Osteoblast (primary cell): ENCODE measurements around the gene CMTM4. TPM values are rescaled to one million over a fixed set of nuclear protein-coding genes. Genes with fewer than 3 reads are reported as not detected.
A peak's percentile ranks its signal among the peaks of the same experiment; 100 is the strongest.

ENCODE experiments used
- DNase-seq: peaks from one replicate; pipeline ENCODE4 v3.0.0; 2011; ENCODE audit warnings: low spot score, mixed read lengths; ENCODE audit not compliant: insufficient read length; ENCODE audit errors: missing footprints
- H2AFZ ChIP-seq: 2 replicates; pipeline ENCODE4 v1.6.0; 2011; ENCODE audit warnings: mild to moderate bottlenecking, low read length
- H3K27ac ChIP-seq: 2 replicates; pipeline ENCODE4 v1.5.1; 2011; ENCODE audit warnings: mild to moderate bottlenecking, low read depth, low read length, moderate library complexity
- H3K27me3 ChIP-seq: 2 replicates; pipeline ENCODE4 v1.6.0; 2012; ENCODE audit warnings: mild to moderate bottlenecking, control low read depth, inconsistent platforms, low read length, moderate library complexity; ENCODE audit not compliant: insufficient read depth
- H3K36me3 ChIP-seq: 2 replicates; pipeline ENCODE4 v1.5.1; 2011; ENCODE audit warnings: mild to moderate bottlenecking, low read length, control low read depth, moderate library complexity; ENCODE audit not compliant: insufficient read depth
- H3K4me1 ChIP-seq: 2 replicates; pipeline ENCODE4 v1.5.1; 2011; ENCODE audit warnings: mild to moderate bottlenecking, low read length, control low read depth, moderate library complexity; ENCODE audit not compliant: insufficient read depth
- H3K4me2 ChIP-seq: 2 replicates; pipeline ENCODE4 v1.6.0; 2011; ENCODE audit warnings: mild to moderate bottlenecking, low read length; ENCODE audit not compliant: insufficient read depth
- H3K4me3 ChIP-seq: fragments of 200-600 bp; sonication (generic); 3 replicates; pipeline ENCODE4 v1.5.1; 2012; ENCODE audit warnings: mild to moderate bottlenecking, low read length, inconsistent platforms; ENCODE audit not compliant: insufficient read depth
- H3K79me2 ChIP-seq: 2 replicates; pipeline ENCODE4 v1.6.0; 2012; ENCODE audit warnings: mild to moderate bottlenecking, low read length, control low read depth, inconsistent platforms; ENCODE audit not compliant: insufficient read depth
- H3K9me3 ChIP-seq: 2 replicates; pipeline ENCODE4 v1.5.1; 2011; ENCODE audit warnings: low read depth, low read length, control low read depth
- H4K20me1 ChIP-seq: 2 replicates; pipeline ENCODE4 v1.6.0; 2012; ENCODE audit warnings: mild to moderate bottlenecking, low read length, control low read depth; ENCODE audit not compliant: insufficient read depth
- total RNA-seq: library from RNA; depleted of rRNA; stranded (reverse); fragments of >200 nt; gene quantifications from 2 replicates; pipeline ENCODE4 v1.2.3, GENCODE V29; 2012
- TF ChIP-seq, protein P1 (sequence below): IDR thresholded peaks from 2 replicates; pipeline ENCODE4 v1.5.1; 2011; ENCODE audit warnings: mild to moderate bottlenecking, low read depth, low read length, moderate library complexity; ENCODE audit errors: extremely low read depth

The CMTM4 gene
- total RNA-seq, 1 donor, result 42.7 TPM

- H3K36me3 ChIP-seq, result peaks cover 94% of the 10 kb centered on the region
- H3K27ac ChIP-seq, result no peak overlapping the region
- no peak for DNase-seq
- peaks cover 44% of the 10 kb centered on the region for H4K20me1 ChIP-seq
- H3K4me3 ChIP-seq, result no peak overlapping the region
- no peak overlapping the region for H2AFZ ChIP-seq
- peaks cover 54% of the 10 kb centered on the region for H3K79me2 ChIP-seq
- no peaks in the 10 kb centered on the region for H3K27me3 ChIP-seq
- H3K4me2 ChIP-seq, result no peak overlapping the region
- TF ChIP-seq, protein P1, sequence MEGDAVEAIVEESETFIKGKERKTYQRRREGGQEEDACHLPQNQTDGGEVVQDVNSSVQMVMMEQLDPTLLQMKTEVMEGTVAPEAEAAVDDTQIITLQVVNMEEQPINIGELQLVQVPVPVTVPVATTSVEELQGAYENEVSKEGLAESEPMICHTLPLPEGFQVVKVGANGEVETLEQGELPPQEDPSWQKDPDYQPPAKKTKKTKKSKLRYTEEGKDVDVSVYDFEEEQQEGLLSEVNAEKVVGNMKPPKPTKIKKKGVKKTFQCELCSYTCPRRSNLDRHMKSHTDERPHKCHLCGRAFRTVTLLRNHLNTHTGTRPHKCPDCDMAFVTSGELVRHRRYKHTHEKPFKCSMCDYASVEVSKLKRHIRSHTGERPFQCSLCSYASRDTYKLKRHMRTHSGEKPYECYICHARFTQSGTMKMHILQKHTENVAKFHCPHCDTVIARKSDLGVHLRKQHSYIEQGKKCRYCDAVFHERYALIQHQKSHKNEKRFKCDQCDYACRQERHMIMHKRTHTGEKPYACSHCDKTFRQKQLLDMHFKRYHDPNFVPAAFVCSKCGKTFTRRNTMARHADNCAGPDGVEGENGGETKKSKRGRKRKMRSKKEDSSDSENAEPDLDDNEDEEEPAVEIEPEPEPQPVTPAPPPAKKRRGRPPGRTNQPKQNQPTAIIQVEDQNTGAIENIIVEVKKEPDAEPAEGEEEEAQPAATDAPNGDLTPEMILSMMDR, result no peak
- no peaks in the 10 kb centered on the region for H3K9me3 ChIP-seq
- H3K4me1 ChIP-seq, result peaks cover 13% of the 10 kb centered on the region
Observed at GRCh38 chr16:66735891-66736290, 39.3 kb upstream of the CMTM4 start.

DNA sequence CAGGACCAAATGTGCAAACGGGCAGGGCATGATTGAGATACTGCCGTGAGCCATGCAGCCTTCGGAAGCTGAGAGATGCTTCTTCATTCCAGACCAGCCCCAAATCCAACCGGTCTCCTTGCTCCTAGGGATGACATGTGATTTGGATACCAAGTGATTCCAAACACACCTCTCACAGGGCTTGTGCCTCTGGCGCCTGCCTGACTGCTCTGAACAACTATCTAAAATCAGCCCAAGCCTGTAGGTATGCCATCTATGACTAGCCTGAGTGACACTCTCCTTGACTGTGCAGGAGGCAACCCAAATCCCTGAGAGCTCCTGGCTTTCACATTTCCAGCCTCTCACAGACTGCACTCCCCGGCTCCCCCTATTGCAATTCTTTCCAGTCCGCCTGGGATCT lies 34.6 kb upstream of the CMTM4 start:
- H4K20me1 ChIP-seq, result peaks cover 31% of the 10 kb centered on the region
- H3K4me1 ChIP-seq, result peaks cover under 1% of the 10 kb centered on the region
- H3K27me3 ChIP-seq, result no peaks in the 10 kb centered on the region
- H3K4me3 ChIP-seq, result no peak overlapping the region
- TF ChIP-seq, protein P1, result no peak
- H2AFZ ChIP-seq, result no peak overlapping the region
- peaks cover 8% of the 10 kb centered on the region for H3K79me2 ChIP-seq
- peaks cover 96% of the 10 kb centered on the region for H3K36me3 ChIP-seq
- H3K27ac ChIP-seq, result no peak overlapping the region
- H3K9me3 ChIP-seq, result no peaks in the 10 kb centered on the region
- no peak for DNase-seq
- no peak overlapping the region for H3K4me2 ChIP-seq

DNA sequence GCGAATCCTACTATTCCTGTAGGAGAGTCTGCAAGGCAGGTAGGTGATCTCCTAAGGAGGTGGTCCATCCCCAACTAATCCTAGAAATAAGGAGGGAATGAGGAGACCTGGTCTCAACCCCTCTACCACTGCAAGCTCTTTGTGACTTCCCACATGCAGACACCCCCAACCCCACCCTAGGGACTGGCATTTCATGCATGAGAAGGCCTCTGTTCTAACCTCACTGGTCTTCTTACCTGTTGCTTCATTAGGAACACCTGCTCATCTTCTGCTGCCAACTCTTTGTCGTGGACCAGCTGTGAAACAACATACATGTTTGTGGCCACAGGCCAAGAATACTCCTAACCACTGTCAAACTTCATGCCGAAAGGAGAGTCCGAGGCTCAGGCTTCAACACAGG lies 32.3 kb upstream of the CMTM4 start:
- no peaks in the 10 kb centered on the region for H3K9me3 ChIP-seq
- TF ChIP-seq, protein P1, result no peak
- H3K27ac ChIP-seq, result no peak overlapping the region
- H3K4me3 ChIP-seq, result no peak overlapping the region
- no peaks in the 10 kb centered on the region for H3K4me1 ChIP-seq
- peaks cover 2% of the 10 kb centered on the region for H3K79me2 ChIP-seq
- peaks cover 31% of the 10 kb centered on the region for H4K20me1 ChIP-seq
- no peak for DNase-seq
- no peaks in the 10 kb centered on the region for H3K27me3 ChIP-seq
- H3K4me2 ChIP-seq, result no peak overlapping the region
- H3K36me3 ChIP-seq, result peaks cover 97% of the 10 kb centered on the region
- no peak overlapping the region for H2AFZ ChIP-seq

- Histone ChIP-seq H3K36me3 (peaks cover 97% of the 10 kb centered on the region), H3K4me2 (no peak overlapping the region), H3K4me1 (no peaks in the 10 kb centered on the region), H3K4me3 (no peak overlapping the region), H4K20me1 (peaks cover 31% of the 10 kb centered on the region), H3K27ac (peak overlapping the region; percentile 29), H3K27me3 (no peaks in the 10 kb centered on the region), H2AFZ (no peak overlapping the region), H3K79me2 (peaks cover 2% of the 10 kb centered on the region), H3K9me3 (no peaks in the 10 kb centered on the region)
- TF ChIP-seq, protein P1, result peak; percentile 71
- DNase-seq, result no peak
Observed at GRCh38 chr16:66728117-66728787, 31.7 kb upstream of the CMTM4 start.
